ENCODE data around the gene CDC42EP1.

Gene CDC42EP1

GRCh38 chr22:37571258-37571991 lies 11.1 kb downstream of the CDC42EP1 start:
- no peak overlapping the region for H3K4me3 ChIP-seq (ENCODE audit: low read length)
- TF ChIP-seq CTCF (conservative IDR thresholded peaks at IDR 0.05; ENCODE audit: low read depth, low read length) = peak; percentile 50
- DNase-seq (ENCODE audit: low read depth) = no peak

- DNase-seq (ENCODE audit: low read depth) = no peak
- TF ChIP-seq CTCF (conservative IDR thresholded peaks at IDR 0.05; ENCODE audit: low read depth, low read length) = no peak
- no peak overlapping the region for H3K4me3 ChIP-seq (ENCODE audit: low read length)
Observed at GRCh38 chr22:37571992-37572373, 11.7 kb downstream of the CDC42EP1 start.

GRCh38 chr22:37575490-37576003 lies 15.3 kb downstream of the CDC42EP1 start:
- H3K4me3 ChIP-seq (ENCODE audit: low read length) = no peak overlapping the region
- DNase-seq (ENCODE audit: low read depth) = no peak
- TF ChIP-seq CTCF (conservative IDR thresholded peaks at IDR 0.05; ENCODE audit: low read depth, low read length) = no peak

- H3K4me3 ChIP-seq (ENCODE audit: low read length) = no peak overlapping the region
- no peak for DNase-seq (ENCODE audit: low read depth)
- no peak for TF ChIP-seq CTCF (conservative IDR thresholded peaks at IDR 0.05; ENCODE audit: low read depth, low read length)
Observed at GRCh38 chr22:37578002-37578401, 17.7 kb downstream of the CDC42EP1 start.

GRCh38 chr22:37581504-37581903 lies 21.2 kb downstream of the CDC42EP1 start:
- DNase-seq (ENCODE audit: low read depth) = no peak
- no peak overlapping the region for H3K4me3 ChIP-seq (ENCODE audit: low read length)
- TF ChIP-seq CTCF (conservative IDR thresholded peaks at IDR 0.05; ENCODE audit: low read depth, low read length) = no peak

- no peak overlapping the region for H3K4me3 ChIP-seq (ENCODE audit: low read length)
- no peak for TF ChIP-seq CTCF (conservative IDR thresholded peaks at IDR 0.05; ENCODE audit: low read depth, low read length)
- DNase-seq (ENCODE audit: low read depth) = no peak
Observed at GRCh38 chr22:37582526-37582925, 22.2 kb downstream of the CDC42EP1 start.

- no peak for TF ChIP-seq CTCF (conservative IDR thresholded peaks at IDR 0.05; ENCODE audit: low read depth, low read length)
- no peak overlapping the region for H3K4me3 ChIP-seq (ENCODE audit: low read length)
- no peak for DNase-seq (ENCODE audit: low read depth)
Observed at GRCh38 chr22:37588546-37589215, 28.4 kb downstream of the CDC42EP1 start.

Measured in retinal pigment epithelial cell (primary cell).